OCI-LY7 (cell line): ENCODE measurements around the gene EGLN3. TPM values are rescaled to one million over a fixed set of nuclear protein-coding genes. Genes with fewer than 3 reads are reported as not detected.

Experiments used
- BruUV-seq: library from RNA; stranded (reverse); fragments of 400-500 nt; replicated peaks from 2 replicates; lab custom pipeline; 2021; lab: Mats Ljungman, UMichigan
- CTCF ChIA-PET: fragments of 300-600 bp; sonication (Branson Sonifier 250); formaldehyde crosslinking; loops from one replicate; lab custom pipeline; 2022; ENCODE audit warnings: antibody characterized with exemption; ENCODE audit not compliant: unreplicated experiment; lab: Charles Lee
- POLR2A ChIA-PET: fragments of 300-600 bp; sonication (Branson Sonifier 250); formaldehyde crosslinking; loops from one replicate; lab custom pipeline; 2022; ENCODE audit warnings: antibody characterized with exemption; lab: Charles Lee
- DNase-seq: peaks from one replicate; pipeline ENCODE4 v3.0.0-alpha.2; 2015; ENCODE audit warnings: low spot score
- H2AFZ ChIP-seq: fragments of 200-600 bp; sonication (generic), shearing (Covaris generic); 2 replicates; pipeline ENCODE4 v1.6.1; 2014; ENCODE audit warnings: mild to moderate bottlenecking, antibody characterized with exemption, low read length, moderate library complexity
- H3K27ac ChIP-seq: fragments of 200-600 bp; sonication (generic); 2 replicates; pipeline ENCODE4 v1.5.1; 2014; ENCODE audit warnings: mixed run types, low read depth, mild to moderate bottlenecking, moderate library complexity, low read length, inconsistent platforms; ENCODE audit not compliant: poor library complexity, severe bottlenecking
- H3K36me3 ChIP-seq: fragments of 200-600 bp; sonication (generic); 2 replicates; pipeline ENCODE4 v1.6.1; 2014; ENCODE audit warnings: mild to moderate bottlenecking, antibody characterized with exemption, low read length, moderate library complexity, mixed read lengths; ENCODE audit not compliant: insufficient read depth
- H3K4me1 ChIP-seq: fragments of 200-600 bp; sonication (generic); 2 replicates; pipeline ENCODE4 v1.5.1; 2014; ENCODE audit warnings: mild to moderate bottlenecking, low read length; ENCODE audit not compliant: insufficient read depth, poor library complexity, severe bottlenecking
- H3K4me2 ChIP-seq: fragments of 200-600 bp; sonication (generic); 2 replicates; pipeline ENCODE4 v1.6.1; 2014; ENCODE audit warnings: mild to moderate bottlenecking, low read length
- H3K4me3 ChIP-seq: fragments of 200-600 bp; sonication (generic); 2 replicates; pipeline ENCODE4 v1.5.1; 2014; ENCODE audit warnings: mild to moderate bottlenecking, low read depth, low read length; ENCODE audit not compliant: poor library complexity, severe bottlenecking
- H3K79me2 ChIP-seq: fragments of 200-600 bp; sonication (generic); 2 replicates; pipeline ENCODE4 v1.6.1; 2016; ENCODE audit warnings: low read depth, mild to moderate bottlenecking, low read length, moderate library complexity, mixed read lengths; ENCODE audit not compliant: insufficient read depth
- H3K9me2 ChIP-seq: fragments of 200-600 bp; sonication (generic); 2 replicates; pipeline ENCODE4 v1.6.1; 2016; ENCODE audit warnings: mild to moderate bottlenecking, low read length, mixed read lengths; ENCODE audit not compliant: insufficient read depth
- H3K9me3 ChIP-seq: fragments of 200-600 bp; sonication (generic); 2 replicates; pipeline ENCODE4 v1.6.1; 2014; ENCODE audit warnings: mild to moderate bottlenecking, mixed run types, low read length, mixed read lengths
- H4K20me1 ChIP-seq: fragments of 200-600 bp; sonication (generic); 2 replicates; pipeline ENCODE4 v1.6.1; 2014; ENCODE audit warnings: mild to moderate bottlenecking, antibody characterized with exemption, low read length, moderate library complexity, mixed read lengths; ENCODE audit not compliant: insufficient read depth
- CTCF ChIP-seq: fragments of 200-600 bp; sonication (generic); conservative IDR thresholded peaks from 2 replicates; pipeline ENCODE4 v1.5.1; 2014; ENCODE audit warnings: mild to moderate bottlenecking, antibody characterized with exemption, low read length, moderate library complexity, mixed read lengths
- EZH2phosphoT487 ChIP-seq: fragments of 200-600 bp; sonication (generic); IDR thresholded peaks from 2 replicates; pipeline ENCODE4 v1.6.1; 2018; ENCODE audit warnings: low read depth, borderline replicate concordance, mild to moderate bottlenecking, mixed run types, antibody characterized with exemption, low read length, moderate library complexity, mixed read lengths
- intact Hi-C: fragments of 100-400 bp; cut with micrococcal nuclease; formaldehyde crosslinking; loops from one replicate; pipeline ENCODE4 v1.10.0; 2022; ENCODE audit not compliant: unreplicated experiment
- total RNA-seq, 2 experiments: library from RNA; depleted of rRNA in 1 of 2; stranded (reverse); fragments of >200 nt in 1 of 2; shearing (Covaris generic) in 1 of 2; gene quantifications; 2 replicates each; pipeline ENCODE4 v1.2.3, GENCODE V29; 2014 to 2022

EGLN3 gene
- total RNA-seq, 2 experiments from 2014 or later = not detected

GRCh38 chr14:33968722-33969121 lies 17.8 kb upstream of the EGLN3 start:
- no peak overlapping the region for H2AFZ ChIP-seq
- H3K9me2 ChIP-seq = no peaks in the 10 kb centered on the region
- TF ChIP-seq EZH2phosphoT487 (no peak), CTCF (no peak)
- DNase-seq = no peak
- 0 out of 2 replicates have a peak, but pooled peaks cover 7% of the 10 kb centered on the region for H3K9me3 ChIP-seq
- POLR2A ChIA-PET = no interaction called here
- no peak overlapping the region for H3K4me3 ChIP-seq
- no peak overlapping the region for H3K4me2 ChIP-seq
- intact Hi-C loops = no loop called here
- CTCF ChIA-PET = interaction anchor here (0.6 kb wide), 1 partner anchor 33 kb away, joined by 4 read pairs; no protein-coding TSS in a partner anchor
- no peaks in the 10 kb centered on the region for H3K4me1 ChIP-seq
- H4K20me1 ChIP-seq = no peaks in the 10 kb centered on the region
- no peaks in the 10 kb centered on the region for H3K79me2 ChIP-seq
- H3K36me3 ChIP-seq = no peaks in the 10 kb centered on the region
- no peak overlapping the region for H3K27ac ChIP-seq
- BruUV-seq = no TSS peak

DNA sequence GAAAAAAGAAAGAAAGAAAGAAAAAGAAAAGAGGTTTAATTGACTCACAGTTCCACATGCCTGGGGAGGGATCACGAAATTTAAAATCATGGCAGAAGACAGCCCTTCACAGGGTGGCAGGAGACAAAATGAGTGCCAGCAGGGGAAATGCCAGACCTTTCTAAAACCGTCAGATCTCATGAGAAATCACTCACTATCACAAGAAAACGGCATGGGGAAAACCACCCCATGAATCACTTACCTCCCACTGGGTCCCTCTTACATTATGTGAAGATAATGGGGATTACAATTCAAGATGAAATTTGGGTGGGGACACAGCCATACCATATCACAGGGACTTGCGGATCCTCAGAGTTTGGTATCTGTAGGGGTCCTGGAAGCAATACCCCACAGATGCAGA lies 16.3 kb upstream of the EGLN3 start:
- no TSS peak for BruUV-seq
- Histone ChIP-seq H3K36me3 (no peaks in the 10 kb centered on the region), H3K9me3 (0 out of 2 replicates have a peak, but pooled peaks cover 7% of the 10 kb centered on the region), H2AFZ (no peak overlapping the region), H3K27ac (no peak overlapping the region), H3K4me3 (no peak overlapping the region), H3K4me1 (no peaks in the 10 kb centered on the region), H3K79me2 (no peaks in the 10 kb centered on the region), H3K4me2 (no peak overlapping the region), H4K20me1 (no peaks in the 10 kb centered on the region), H3K9me2 (no peaks in the 10 kb centered on the region)
- TF ChIP-seq CTCF (no peak), EZH2phosphoT487 (no peak)
- no peak for DNase-seq
- intact Hi-C loops = no loop called here
- CTCF ChIA-PET = no interaction called here
- POLR2A ChIA-PET = no interaction called here

GRCh38 chr14:33966276-33966675 lies 15.4 kb upstream of the EGLN3 start:
- H2AFZ ChIP-seq = no peak overlapping the region
- ChIA-PET CTCF (no interaction called here), POLR2A (no interaction called here)
- intact Hi-C loops = no loop called here
- BruUV-seq = no TSS peak
- no peaks in the 10 kb centered on the region for H3K9me2 ChIP-seq
- H4K20me1 ChIP-seq = no peaks in the 10 kb centered on the region
- no peak overlapping the region for H3K4me3 ChIP-seq
- no peaks in the 10 kb centered on the region for H3K4me1 ChIP-seq
- no peak overlapping the region for H3K4me2 ChIP-seq
- H3K79me2 ChIP-seq = no peaks in the 10 kb centered on the region
- 0 out of 2 replicates have a peak, but pooled peaks cover 7% of the 10 kb centered on the region for H3K9me3 ChIP-seq
- no peaks in the 10 kb centered on the region for H3K36me3 ChIP-seq
- DNase-seq = no peak
- TF ChIP-seq EZH2phosphoT487 (no peak), CTCF (no peak)
- H3K27ac ChIP-seq = no peak overlapping the region
